GM19324 (cell line): ENCODE measurements around the gene EXOC2.

Experiments
- ATAC-seq: cut with Tn5 transposase; IDR thresholded peaks from one replicate; pipeline ENCODE4 v1.9.1; 2021; ENCODE audit warnings: mild to moderate bottlenecking, moderate library complexity; ENCODE audit not compliant: unreplicated experiment, low FRiP score

Gene EXOC2

DNA sequence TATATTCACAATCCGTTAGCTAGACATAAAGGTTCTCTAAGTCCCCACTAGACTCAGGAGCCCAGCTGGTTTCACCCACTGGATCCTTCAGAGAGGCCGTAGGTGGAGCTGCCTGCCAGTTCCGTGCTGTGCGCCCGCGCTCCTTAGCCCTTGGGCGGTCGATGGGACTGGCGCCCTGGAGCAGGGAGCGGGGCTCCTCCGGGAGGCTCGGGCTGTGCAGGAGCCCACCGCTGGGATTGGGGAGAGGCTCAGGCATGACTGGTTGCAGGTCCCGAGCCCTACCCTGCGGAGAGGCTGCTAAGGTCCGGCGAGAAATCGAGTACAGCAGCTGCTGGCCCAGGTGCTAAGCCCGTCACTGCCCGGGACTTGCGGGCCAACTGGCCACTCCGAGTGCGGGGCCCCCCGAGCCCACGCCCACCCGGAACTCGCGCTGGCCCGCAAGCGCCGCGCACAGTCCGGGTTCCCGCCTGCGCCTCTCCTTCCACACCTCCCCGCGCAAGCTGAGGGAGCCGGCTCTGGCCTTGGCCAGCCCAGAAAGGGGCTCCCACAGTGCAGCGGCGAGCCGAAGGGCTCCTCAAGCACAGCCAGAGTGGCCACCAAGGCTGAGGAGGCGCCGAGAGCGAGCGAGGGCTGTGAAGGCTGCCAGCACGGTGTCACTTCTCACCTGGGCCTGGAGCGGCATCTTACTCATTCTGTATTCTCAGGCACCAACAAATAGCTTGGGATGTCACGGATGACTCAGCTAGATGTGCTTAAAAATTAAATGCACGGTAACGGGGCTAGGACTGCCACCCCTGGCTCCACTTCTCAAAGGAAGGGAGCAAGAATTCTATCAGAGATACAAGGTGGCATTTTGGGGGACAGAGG lies 257.3 kb downstream of the EXOC2 start:
- ATAC-seq, result no peak
